ENCODE data around the gene CDH16. TPM values are rescaled to one million over a fixed set of nuclear protein-coding genes. Genes with fewer than 3 reads are reported as not detected.

Gene CDH16
- total RNA-seq, 5 donors from 2014 or later (not counting 1 experiment from before 2014, with no cell fraction given): not detected

Other genes starting within 250 kb of the CDH16 start
- 1 to 10 TPM; 1.1 to 2.3 (median 1.8) TPM for gene CMTM4, start 222.1 kb downstream of the CDH16 start, total RNA-seq
- 10 to 100 TPM; 69.9 to 92.1 (median 81.3) TPM for gene DYNC1LI2, start 167.3 kb downstream of the CDH16 start, total RNA-seq
- gene TERB1, start 117.3 kb downstream of the CDH16 start, total RNA-seq: under 1 TPM in 2 of 5 donors, not detected in 3; 0.10 to 0.12 TPM
- 10 to 100 TPM; 67.8 to 93.2 (median 75.0) TPM for gene NAE1, start 87.9 kb downstream of the CDH16 start, total RNA-seq
- not detected for gene CA7, start 74.5 kb downstream of the CDH16 start, total RNA-seq
- 10 to 100 TPM in 3 of 5 donors, 1 to 10 TPM in 2; 7.1 to 16.5 (median 12.5) TPM for gene PDP2, start 38.4 kb downstream of the CDH16 start, total RNA-seq
- 1 to 10 TPM in 1 of 5 donors, under 1 TPM in 3, not detected in 1; 0.28 to 1.1 (median 0.53) TPM for gene RRAD, start 6.7 kb upstream of the CDH16 start, total RNA-seq
- 10 to 100 TPM; 55.3 to 66.8 (median 62.4) TPM for gene CIAO2B, start 15.5 kb upstream of the CDH16 start, total RNA-seq
- 10 to 100 TPM; 35.3 to 56.5 (median 50.2) TPM for gene CES2, start 16.6 kb upstream of the CDH16 start, total RNA-seq
- under 1 TPM; 0.10 to 0.88 (median 0.58) TPM for gene CES3, start 42.4 kb upstream of the CDH16 start, total RNA-seq
- gene CES4A, start 69.7 kb upstream of the CDH16 start, total RNA-seq: 10 to 100 TPM; 12.4 to 20.7 (median 17.0) TPM
- 100 to 1,000 TPM in 2 of 5 donors, 10 to 100 TPM in 3; 80.0 to 115 (median 96.5) TPM for gene CBFB, start 110.3 kb upstream of the CDH16 start, total RNA-seq
- gene PHAF1, start 191.1 kb upstream of the CDH16 start, total RNA-seq: 10 to 100 TPM; 19.4 to 23.0 (median 20.1) TPM
- 1 to 10 TPM; 3.0 to 9.5 (median 4.9) TPM for gene B3GNT9, start 232.1 kb upstream of the CDH16 start, total RNA-seq
- gene TRADD, start 241.0 kb upstream of the CDH16 start, total RNA-seq: 100 to 1,000 TPM in 3 of 5 donors, 10 to 100 TPM in 2; 58.3 to 179 (median 123) TPM
- 10 to 100 TPM; 18.5 to 69.7 (median 43.7) TPM for gene FBXL8, start 241.1 kb upstream of the CDH16 start, total RNA-seq
- gene HSF4, start 245.9 kb upstream of the CDH16 start, total RNA-seq: 10 to 100 TPM; 22.3 to 66.3 (median 39.1) TPM

All from T-cell (primary cell).